ENCODE results near the gene RBP2. TPM values are rescaled to one million over a fixed set of nuclear protein-coding genes. Genes with fewer than 3 reads are reported as not detected.

RBP2 gene
- total and polyA plus RNA-seq, 9 donors = 0.13 to 2.3 (median 0.69) TPM; not detected in 6

- no peak overlapping the region for H3K27ac ChIP-seq
- H3K36me3 ChIP-seq = no peaks in the 10 kb centered on the region
- TF ChIP-seq EP300 (IDR thresholded peaks at IDR 0.05) (no peak), CTCF (IDR thresholded peaks at IDR 0.05) (no peak), POLR2A (IDR thresholded peaks at IDR 0.05) (no peak)
- DNase-seq = no peak
- H3K4me3 ChIP-seq = no peak overlapping the region
- WGBS, 3 donors = 80 to 89% (median 85%) methylated on average over 2 of the region's 2 CpGs
- intact Hi-C loops (cut with DNase I) = no loop called here
- H3K9me3 ChIP-seq = no peaks in the 10 kb centered on the region
- no peaks in the 10 kb centered on the region for H3K27me3 ChIP-seq
- peaks cover 9% of the 10 kb centered on the region for H3K4me1 ChIP-seq (ENCODE audit: insufficient read depth)
Measured at GRCh38 chr3:139460529-139460928, 15.8 kb downstream of the RBP2 start.

- no peak overlapping the region for H3K4me3 ChIP-seq
- DNase-seq = no peak
- peaks cover 9% of the 10 kb centered on the region for H3K4me1 ChIP-seq (ENCODE audit: insufficient read depth)
- TF ChIP-seq CTCF (IDR thresholded peaks at IDR 0.05) (no peak), EP300 (IDR thresholded peaks at IDR 0.05) (no peak), POLR2A (IDR thresholded peaks at IDR 0.05) (no peak)
- H3K27me3 ChIP-seq = no peaks in the 10 kb centered on the region
- no peak overlapping the region for H3K27ac ChIP-seq
- H3K36me3 ChIP-seq = no peaks in the 10 kb centered on the region
- intact Hi-C loops (cut with DNase I) = no loop called here
- H3K9me3 ChIP-seq = no peaks in the 10 kb centered on the region
Measured at GRCh38 chr3:139460076-139460475, 16.2 kb downstream of the RBP2 start.

- Histone ChIP-seq H3K27ac (no peak overlapping the region), H3K9me3 (no peaks in the 10 kb centered on the region), H3K4me3 (no peak overlapping the region), H3K4me1 (ENCODE audit: insufficient read depth) (peaks cover 9% of the 10 kb centered on the region), H3K36me3 (no peaks in the 10 kb centered on the region), H3K27me3 (no peaks in the 10 kb centered on the region)
- intact Hi-C loops (cut with DNase I) = no loop called here
- WGBS, 3 donors = 83 to 96% (median 95%) methylated on average over 7 of the region's 7 CpGs
- TF ChIP-seq POLR2A (IDR thresholded peaks at IDR 0.05) = no peak
- TF ChIP-seq EP300 (IDR thresholded peaks at IDR 0.05) = no peak
- TF ChIP-seq CTCF (IDR thresholded peaks at IDR 0.05) = no peak
- no peak for DNase-seq
Measured at GRCh38 chr3:139458348-139458747, 18.0 kb downstream of the RBP2 start.

GRCh38 chr3:139457066-139457465 is 19.2 kb downstream of the RBP2 start:
- Histone ChIP-seq H3K27me3 (no peaks in the 10 kb centered on the region), H3K36me3 (no peaks in the 10 kb centered on the region), H3K27ac (no peak overlapping the region), H3K4me1 (ENCODE audit: insufficient read depth) (peaks cover 9% of the 10 kb centered on the region), H3K9me3 (no peaks in the 10 kb centered on the region), H3K4me3 (no peak overlapping the region)
- DNase-seq = no peak
- TF ChIP-seq EP300 (IDR thresholded peaks at IDR 0.05) (no peak), POLR2A (IDR thresholded peaks at IDR 0.05) (no peak), CTCF (IDR thresholded peaks at IDR 0.05) (no peak)
- intact Hi-C loops (cut with DNase I) = no loop called here
- WGBS, 3 donors = 56 to 73% (median 66%) methylated on average over 3 of the region's 3 CpGs

- peaks cover 9% of the 10 kb centered on the region for H3K4me1 ChIP-seq (ENCODE audit: insufficient read depth)
- WGBS, 3 donors = 46 to 75% (median 64%) methylated on average over 4 of the region's 4 CpGs
- no peaks in the 10 kb centered on the region for H3K9me3 ChIP-seq
- H3K27me3 ChIP-seq = no peaks in the 10 kb centered on the region
- no peaks in the 10 kb centered on the region for H3K36me3 ChIP-seq
- TF ChIP-seq EP300 (IDR thresholded peaks at IDR 0.05) = no peak
- TF ChIP-seq POLR2A (IDR thresholded peaks at IDR 0.05) = no peak
- TF ChIP-seq CTCF (IDR thresholded peaks at IDR 0.05) = no peak
- no peak overlapping the region for H3K4me3 ChIP-seq
- no peak for DNase-seq
- intact Hi-C loops (cut with DNase I) = no loop called here
- no peak overlapping the region for H3K27ac ChIP-seq
Measured at GRCh38 chr3:139456386-139456785, 19.9 kb downstream of the RBP2 start.
